ENCODE measurements around the gene DENND1A.

DENND1A gene

GRCh38 chr9:123866497-123866896, 63.4 kb downstream of the DENND1A start:
- Histone ChIP-seq H2BK120ac (ENCODE audit: low read depth, low read length) (no peak overlapping the region), H3K9ac (ENCODE audit: low read depth, low read length, poor library complexity) (no peak overlapping the region), H3K9me3 (replicated peaks in 1 of 2; ENCODE audit: control insufficient read depth in 2 of 2, insufficient read depth in 1 of 2, low read depth in 1 of 2, low read length in 2 of 2) (peaks cover 0 to 16% of the 10 kb centered on the region in 2 donors), H4K91ac (ENCODE audit: low read depth, low read length, poor library complexity) (no peak overlapping the region), H3K14ac (ENCODE audit: low read length) (no peak overlapping the region), H3K4ac (ENCODE audit: low read length) (no peak overlapping the region), H3K4me1 (ENCODE audit: control insufficient read depth in 2 of 2, insufficient read depth in 1 of 2, low read depth in 1 of 2, low read length in 2 of 2) (peaks cover 17 to 19% of the 10 kb centered on the region in 2 donors), H3K27me3 (ENCODE audit: control insufficient read depth in 3 of 3, insufficient read depth in 3 of 3, low read depth in 1 of 3, low read length in 3 of 3) (peaks cover 0 to 84% (median 0%) of the 10 kb centered on the region in 3 experiments), H2BK5ac (ENCODE audit: low read length) (no peak overlapping the region), H2AK5ac (ENCODE audit: low read depth, low read length) (no peak overlapping the region), H3K4me3 (ENCODE audit: low read length in 2 of 2) (no peak overlapping the region), H2AFZ (ENCODE audit: low read length) (no peak overlapping the region), H2BK15ac (ENCODE audit: low read length) (no peak overlapping the region), H3K36me3 (replicated peaks in 1 of 2; ENCODE audit: control insufficient read depth in 2 of 2, insufficient read depth in 2 of 2, low read length in 2 of 2) (no peaks in the 10 kb centered on the region), H4K8ac (ENCODE audit: low read depth, low read length) (no peak overlapping the region), H3K23ac (ENCODE audit: low read depth, low read length, poor library complexity) (no peak overlapping the region), H3K79me1 (ENCODE audit: low read depth, low read length) (peaks cover 2% of the 10 kb centered on the region), H2BK12ac (ENCODE audit: low read length) (no peak overlapping the region), H3K4me2 (ENCODE audit: insufficient read depth, low read length, poor library complexity, severe bottlenecking) (no peak overlapping the region), H3K27ac (replicated peaks; ENCODE audit: low read length) (no peak overlapping the region), H3K18ac (ENCODE audit: low read length) (no peak overlapping the region)
- WGBS, 2 donors (ENCODE audit: extremely low coverage in 2 of 2, insufficient read length in 2 of 2, insufficient replicate concordance in 1 of 2) = no CpG with 5 or more reads among the region's 2 CpGs
- DNase-seq (ENCODE audit: low spot score) = no peak

- Histone ChIP-seq H2BK15ac (ENCODE audit: low read length) (no peak overlapping the region), H3K4me2 (ENCODE audit: insufficient read depth, low read length, poor library complexity, severe bottlenecking) (no peak overlapping the region), H3K9ac (ENCODE audit: low read depth, low read length, poor library complexity) (no peak overlapping the region), H2BK12ac (ENCODE audit: low read length) (no peak overlapping the region), H2BK5ac (ENCODE audit: low read length) (no peak overlapping the region), H4K91ac (ENCODE audit: low read depth, low read length, poor library complexity) (no peak overlapping the region), H3K4ac (ENCODE audit: low read length) (no peak overlapping the region), H3K4me3 (ENCODE audit: low read length in 2 of 2) (no peak overlapping the region), H3K18ac (ENCODE audit: low read length) (no peak overlapping the region), H3K23ac (ENCODE audit: low read depth, low read length, poor library complexity) (no peak overlapping the region), H3K27ac (replicated peaks; ENCODE audit: low read length) (peak overlapping the region; percentile 84), H4K8ac (ENCODE audit: low read depth, low read length) (no peak overlapping the region), H3K27me3 (ENCODE audit: control insufficient read depth in 3 of 3, insufficient read depth in 3 of 3, low read depth in 1 of 3, low read length in 3 of 3) (peaks cover 0 to 83% (median 0%) of the 10 kb centered on the region in 3 experiments), H3K9me3 (replicated peaks in 1 of 2; ENCODE audit: control insufficient read depth in 2 of 2, insufficient read depth in 1 of 2, low read depth in 1 of 2, low read length in 2 of 2) (peaks cover 0 to 16% of the 10 kb centered on the region in 2 donors), H3K4me1 (ENCODE audit: control insufficient read depth in 2 of 2, insufficient read depth in 1 of 2, low read depth in 1 of 2, low read length in 2 of 2) (peaks cover 18 to 26% of the 10 kb centered on the region in 2 donors), H2AFZ (ENCODE audit: low read length) (no peak overlapping the region), H3K14ac (ENCODE audit: low read length) (no peak overlapping the region), H2BK120ac (ENCODE audit: low read depth, low read length) (peak overlapping the region; percentile 6), H3K36me3 (replicated peaks in 1 of 2; ENCODE audit: control insufficient read depth in 2 of 2, insufficient read depth in 2 of 2, low read length in 2 of 2) (no peaks in the 10 kb centered on the region), H2AK5ac (ENCODE audit: low read depth, low read length) (peak overlapping the region; percentile 52), H3K79me1 (ENCODE audit: low read depth, low read length) (no peaks in the 10 kb centered on the region)
- DNase-seq (ENCODE audit: low spot score) = no peak
- WGBS, 2 donors (ENCODE audit: extremely low coverage in 2 of 2, insufficient read length in 2 of 2, insufficient replicate concordance in 1 of 2) = no CpG with 5 or more reads among the region's 3 CpGs
These were observed 64.5 kb downstream of the DENND1A start for GRCh38 chr9:123865226-123866000.

- WGBS, 2 donors (ENCODE audit: extremely low coverage in 2 of 2, insufficient read length in 2 of 2, insufficient replicate concordance in 1 of 2) = no CpG with 5 or more reads among the region's 9 CpGs
- H2BK5ac ChIP-seq (ENCODE audit: low read length) = no peak overlapping the region
- no peaks in the 10 kb centered on the region for H3K79me1 ChIP-seq (ENCODE audit: low read depth, low read length)
- H4K8ac ChIP-seq (ENCODE audit: low read depth, low read length) = no peak overlapping the region
- H3K4me2 ChIP-seq (ENCODE audit: insufficient read depth, low read length, poor library complexity, severe bottlenecking) = no peak overlapping the region
- no peaks in the 10 kb centered on the region for H3K36me3 ChIP-seq (replicated peaks in 1 of 2; ENCODE audit: control insufficient read depth in 2 of 2, insufficient read depth in 2 of 2, low read length in 2 of 2)
- H3K23ac ChIP-seq (ENCODE audit: low read depth, low read length, poor library complexity) = no peak overlapping the region
- no peak overlapping the region for H2BK15ac ChIP-seq (ENCODE audit: low read length)
- peak overlapping the region; percentile 84 for H3K27ac ChIP-seq (replicated peaks; ENCODE audit: low read length)
- no peak overlapping the region for H2AFZ ChIP-seq (ENCODE audit: low read length)
- no peak overlapping the region for H3K9ac ChIP-seq (ENCODE audit: low read depth, low read length, poor library complexity)
- H2BK12ac ChIP-seq (ENCODE audit: low read length) = no peak overlapping the region
- H3K4ac ChIP-seq (ENCODE audit: low read length) = no peak overlapping the region
- peaks cover 0 to 90% (median 0%) of the 10 kb centered on the region in 3 experiments for H3K27me3 ChIP-seq (ENCODE audit: control insufficient read depth in 3 of 3, insufficient read depth in 3 of 3, low read depth in 1 of 3, low read length in 3 of 3)
- peaks cover 24 to 30% of the 10 kb centered on the region in 2 donors for H3K4me1 ChIP-seq (ENCODE audit: control insufficient read depth in 2 of 2, insufficient read depth in 1 of 2, low read depth in 1 of 2, low read length in 2 of 2)
- DNase-seq (ENCODE audit: low spot score) = no peak
- H2AK5ac ChIP-seq (ENCODE audit: low read depth, low read length) = no peak overlapping the region
- H4K91ac ChIP-seq (ENCODE audit: low read depth, low read length, poor library complexity) = no peak overlapping the region
- no peak overlapping the region for H3K4me3 ChIP-seq (ENCODE audit: low read length in 2 of 2)
- no peak overlapping the region for H3K18ac ChIP-seq (ENCODE audit: low read length)
- H3K14ac ChIP-seq (ENCODE audit: low read length) = no peak overlapping the region
- peaks cover 0 to 16% of the 10 kb centered on the region in 2 donors for H3K9me3 ChIP-seq (replicated peaks in 1 of 2; ENCODE audit: control insufficient read depth in 2 of 2, insufficient read depth in 1 of 2, low read depth in 1 of 2, low read length in 2 of 2)
- no peak overlapping the region for H2BK120ac ChIP-seq (ENCODE audit: low read depth, low read length)
These were observed 65.7 kb downstream of the DENND1A start for GRCh38 chr9:123864251-123864650.

GRCh38 chr9:123863164-123863855, 66.6 kb downstream of the DENND1A start:
- Histone ChIP-seq H2BK120ac (ENCODE audit: low read depth, low read length) (no peak overlapping the region), H3K14ac (ENCODE audit: low read length) (no peak overlapping the region), H2BK15ac (ENCODE audit: low read length) (no peak overlapping the region), H3K4me2 (ENCODE audit: insufficient read depth, low read length, poor library complexity, severe bottlenecking) (peak overlapping the region; percentile 26), H3K4ac (ENCODE audit: low read length) (no peak overlapping the region), H3K4me1 (ENCODE audit: control insufficient read depth in 2 of 2, insufficient read depth in 1 of 2, low read depth in 1 of 2, low read length in 2 of 2) (peaks cover 26 to 30% of the 10 kb centered on the region in 2 donors), H4K91ac (ENCODE audit: low read depth, low read length, poor library complexity) (no peak overlapping the region), H3K27me3 (ENCODE audit: control insufficient read depth in 3 of 3, insufficient read depth in 3 of 3, low read depth in 1 of 3, low read length in 3 of 3) (peaks cover 0 to 90% (median 0%) of the 10 kb centered on the region in 3 experiments), H2BK12ac (ENCODE audit: low read length) (no peak overlapping the region), H4K8ac (ENCODE audit: low read depth, low read length) (no peak overlapping the region), H3K23ac (ENCODE audit: low read depth, low read length, poor library complexity) (no peak overlapping the region), H3K79me1 (ENCODE audit: low read depth, low read length) (no peaks in the 10 kb centered on the region), H2AK5ac (ENCODE audit: low read depth, low read length) (no peak overlapping the region), H3K18ac (ENCODE audit: low read length) (no peak overlapping the region), H3K9ac (ENCODE audit: low read depth, low read length, poor library complexity) (no peak overlapping the region), H2AFZ (ENCODE audit: low read length) (no peak overlapping the region), H2BK5ac (ENCODE audit: low read length) (no peak overlapping the region), H3K36me3 (replicated peaks in 1 of 2; ENCODE audit: control insufficient read depth in 2 of 2, insufficient read depth in 2 of 2, low read length in 2 of 2) (no peaks in the 10 kb centered on the region), H3K9me3 (replicated peaks in 1 of 2; ENCODE audit: control insufficient read depth in 2 of 2, insufficient read depth in 1 of 2, low read depth in 1 of 2, low read length in 2 of 2) (peaks cover 0 to 18% of the 10 kb centered on the region in 2 donors), H3K27ac (replicated peaks; ENCODE audit: low read length) (peak overlapping the region; percentile 75), H3K4me3 (ENCODE audit: low read length in 2 of 2) (no peak overlapping the region)
- WGBS, 2 donors (ENCODE audit: extremely low coverage in 2 of 2, insufficient read length in 2 of 2, insufficient replicate concordance in 1 of 2) = no CpG with 5 or more reads among the region's 5 CpGs
- no peak for DNase-seq (ENCODE audit: low spot score)

Data from neuronal stem cell (in vitro differentiated cells).